ENCODE results near the gene BROX. TPM values are rescaled to one million over a fixed set of nuclear protein-coding genes. Genes with fewer than 3 reads are reported as not detected.
"Not testable (repeated sequence)": the region's sequence is repeated elsewhere in the genome, so short reads cannot be mapped to it uniquely, and the experiment has no call there.

BROX gene
- total and polyA plus RNA-seq, 7 donors = 10.1 to 37.2 (median 29.5) TPM

DNA sequence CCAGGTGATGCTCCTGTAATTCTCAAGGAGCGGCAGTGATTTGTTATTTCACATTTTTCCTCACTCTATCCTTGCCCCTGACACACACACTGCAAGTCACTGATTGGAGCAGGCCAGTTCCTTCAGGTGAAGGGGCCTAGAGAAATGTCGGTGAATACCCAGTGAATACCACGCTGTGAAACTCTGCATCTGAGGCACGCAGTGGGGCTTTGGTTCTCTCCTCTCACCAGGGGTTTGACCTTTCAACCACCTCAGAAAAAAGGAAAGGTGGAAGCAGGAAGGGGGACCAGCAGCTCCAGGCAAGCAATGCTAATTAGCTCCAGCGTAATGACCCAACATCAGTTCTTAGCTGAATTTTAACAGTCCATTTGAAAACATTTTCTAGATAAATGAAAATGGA is 24.1 kb downstream of the BROX start:
- ATAC-seq = no peak
- no peak overlapping the region for H3K27ac ChIP-seq
- no peak for DNase-seq
- no peaks in the 10 kb centered on the region for H3K27me3 ChIP-seq (ENCODE audit: insufficient read depth in 3 of 3, low read length in 2 of 3)
- no peaks in the 10 kb centered on the region for H3K9me3 ChIP-seq
- no peaks in the 10 kb centered on the region for H3K4me1 ChIP-seq
- WGBS, 3 donors = 66 to 81% (median 67%) methylated on average over 5 of the region's 5 CpGs
- peaks cover 0 to 55% of the 10 kb centered on the region in 2 donors for H3K36me3 ChIP-seq (ENCODE audit: insufficient read depth in 1 of 2, low read depth in 1 of 2)
- intact Hi-C loops (cut with DNase I) = loop anchor here in 1 of 2 donors (5.0 kb wide), 1 partner anchor 346 kb away; no protein-coding TSS in a partner anchor
- no peak overlapping the region for H3K4me3 ChIP-seq
- TF ChIP-seq, protein P1, sequence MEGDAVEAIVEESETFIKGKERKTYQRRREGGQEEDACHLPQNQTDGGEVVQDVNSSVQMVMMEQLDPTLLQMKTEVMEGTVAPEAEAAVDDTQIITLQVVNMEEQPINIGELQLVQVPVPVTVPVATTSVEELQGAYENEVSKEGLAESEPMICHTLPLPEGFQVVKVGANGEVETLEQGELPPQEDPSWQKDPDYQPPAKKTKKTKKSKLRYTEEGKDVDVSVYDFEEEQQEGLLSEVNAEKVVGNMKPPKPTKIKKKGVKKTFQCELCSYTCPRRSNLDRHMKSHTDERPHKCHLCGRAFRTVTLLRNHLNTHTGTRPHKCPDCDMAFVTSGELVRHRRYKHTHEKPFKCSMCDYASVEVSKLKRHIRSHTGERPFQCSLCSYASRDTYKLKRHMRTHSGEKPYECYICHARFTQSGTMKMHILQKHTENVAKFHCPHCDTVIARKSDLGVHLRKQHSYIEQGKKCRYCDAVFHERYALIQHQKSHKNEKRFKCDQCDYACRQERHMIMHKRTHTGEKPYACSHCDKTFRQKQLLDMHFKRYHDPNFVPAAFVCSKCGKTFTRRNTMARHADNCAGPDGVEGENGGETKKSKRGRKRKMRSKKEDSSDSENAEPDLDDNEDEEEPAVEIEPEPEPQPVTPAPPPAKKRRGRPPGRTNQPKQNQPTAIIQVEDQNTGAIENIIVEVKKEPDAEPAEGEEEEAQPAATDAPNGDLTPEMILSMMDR (IDR thresholded peaks at IDR 0.05) = no peak

DNA sequence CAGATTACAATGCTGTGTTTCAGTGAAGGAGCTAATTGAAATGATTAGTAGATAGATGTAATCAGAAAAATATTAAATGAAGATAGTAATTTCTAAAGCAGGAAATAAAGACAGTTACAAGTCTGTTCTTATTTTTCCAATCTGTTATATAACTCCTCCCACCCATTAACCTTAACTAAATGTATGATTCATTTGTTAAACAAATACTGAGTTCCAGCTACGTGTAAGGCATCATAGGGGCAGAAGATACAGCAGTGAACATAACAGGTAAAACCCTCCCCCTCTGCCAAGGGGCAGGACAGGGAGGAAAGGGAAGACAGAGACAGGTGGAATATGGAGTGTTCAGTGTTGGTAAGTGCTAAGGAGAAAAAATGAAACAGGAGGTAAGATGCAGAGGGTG is 24.6 kb downstream of the BROX start, which contains the start of gene FAM177B:
Gene FAM177B (plus strand): TSS at position 231 of the 400 bp plus-strand sequence. CDS start 9,344 bp downstream, outside the sequence.
- Histone ChIP-seq H3K4me3 (no peak within 1 kb of the TSS), H3K36me3 (ENCODE audit: insufficient read depth in 1 of 2, low read depth in 1 of 2) (peaks cover 0 to 49% of the 10 kb centered on the region in 2 donors), H3K27me3 (ENCODE audit: insufficient read depth in 3 of 3, low read length in 2 of 3) (no peaks in the 10 kb centered on the region), H3K4me1 (no peaks in the 10 kb centered on the region), H3K9me3 (no peaks in the 10 kb centered on the region), H3K27ac (no peak within 1 kb of the TSS)
- TF ChIP-seq, protein P1 (IDR thresholded peaks at IDR 0.05) = no peak
- 72 to 88% (median 75%) methylated on average over 1 of the region's 1 CpG for WGBS, 3 donors
- no peak for DNase-seq
- ATAC-seq = no peak
- intact Hi-C loops (cut with DNase I) = loop anchor here in 1 of 2 donors (5.0 kb wide), 1 partner anchor 345 kb away; no protein-coding TSS in a partner anchor

DNA sequence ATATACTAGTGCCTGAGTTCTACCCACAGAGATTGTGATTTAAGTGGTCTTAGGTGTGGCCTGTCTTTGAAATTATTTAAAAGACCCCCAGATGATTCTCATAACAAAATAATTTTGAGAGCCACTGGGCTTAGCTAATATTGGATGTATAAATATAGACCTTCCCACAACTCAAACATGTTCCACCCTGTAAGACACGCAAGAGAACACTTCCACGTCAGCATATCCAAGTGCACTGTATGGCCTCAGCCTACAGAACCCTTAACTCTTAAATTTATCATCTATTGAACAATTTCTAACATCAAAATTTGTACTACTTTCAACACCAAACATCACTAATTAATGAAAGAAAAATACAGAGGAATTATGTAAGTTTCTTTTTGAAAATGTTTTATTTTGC is 27.1 kb downstream of the BROX start:
- WGBS, 3 donors = 87 to 94% (median 91%) methylated on average over 2 of the region's 2 CpGs
- no peak overlapping the region for H3K4me3 ChIP-seq
- peaks cover 0 to 25% of the 10 kb centered on the region in 2 donors for H3K36me3 ChIP-seq (ENCODE audit: insufficient read depth in 1 of 2, low read depth in 1 of 2)
- no peaks in the 10 kb centered on the region for H3K27me3 ChIP-seq (ENCODE audit: insufficient read depth in 3 of 3, low read length in 2 of 3)
- no peak for DNase-seq
- H3K27ac ChIP-seq = no peak overlapping the region
- no peak for ATAC-seq
- H3K9me3 ChIP-seq = no peaks in the 10 kb centered on the region
- TF ChIP-seq, protein P1 (IDR thresholded peaks at IDR 0.05) = no peak
- intact Hi-C loops (cut with DNase I) = loop anchor here (2.0 to 5.0 kb wide), 2 partner anchors 341 to 343 kb away; no protein-coding TSS in a partner anchor
- H3K4me1 ChIP-seq = no peaks in the 10 kb centered on the region

DNA sequence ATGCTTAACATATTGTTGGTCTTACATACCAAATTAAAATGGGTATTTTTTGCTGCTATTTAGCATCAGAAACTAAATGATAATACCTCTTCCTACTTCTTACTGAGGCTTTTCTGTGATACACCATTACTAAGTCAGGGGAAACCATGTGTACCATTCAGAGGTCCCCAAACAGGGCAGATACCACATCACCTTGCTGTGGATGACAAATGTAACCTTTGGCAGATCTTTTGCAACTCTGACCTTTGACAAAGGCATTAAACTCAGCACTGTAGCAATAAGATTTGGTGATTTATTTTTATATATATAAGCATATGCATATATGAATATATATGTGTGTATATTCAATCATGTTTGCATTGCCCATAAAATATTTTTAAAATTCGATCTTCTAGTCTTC is 27.6 kb downstream of the BROX start:
- TF ChIP-seq, protein P1 (IDR thresholded peaks at IDR 0.05) = no peak
- H3K27ac ChIP-seq = no peak overlapping the region
- intact Hi-C loops (cut with DNase I) = loop anchor here (2.0 to 5.0 kb wide), 2 partner anchors 341 to 342 kb away; no protein-coding TSS in a partner anchor
- ATAC-seq (no peak), DNase-seq (no peak)
- 80 to 91% (median 84%) methylated on average over 1 of the region's 1 CpG for WGBS, 3 donors
- H3K27me3 ChIP-seq (ENCODE audit: insufficient read depth in 3 of 3, low read length in 2 of 3) = no peaks in the 10 kb centered on the region
- H3K36me3 ChIP-seq (ENCODE audit: insufficient read depth in 1 of 2, low read depth in 1 of 2) = peaks cover 0 to 20% of the 10 kb centered on the region in 2 donors
- no peaks in the 10 kb centered on the region for H3K4me1 ChIP-seq
- no peak overlapping the region for H3K4me3 ChIP-seq
- H3K9me3 ChIP-seq = no peaks in the 10 kb centered on the region

DNA sequence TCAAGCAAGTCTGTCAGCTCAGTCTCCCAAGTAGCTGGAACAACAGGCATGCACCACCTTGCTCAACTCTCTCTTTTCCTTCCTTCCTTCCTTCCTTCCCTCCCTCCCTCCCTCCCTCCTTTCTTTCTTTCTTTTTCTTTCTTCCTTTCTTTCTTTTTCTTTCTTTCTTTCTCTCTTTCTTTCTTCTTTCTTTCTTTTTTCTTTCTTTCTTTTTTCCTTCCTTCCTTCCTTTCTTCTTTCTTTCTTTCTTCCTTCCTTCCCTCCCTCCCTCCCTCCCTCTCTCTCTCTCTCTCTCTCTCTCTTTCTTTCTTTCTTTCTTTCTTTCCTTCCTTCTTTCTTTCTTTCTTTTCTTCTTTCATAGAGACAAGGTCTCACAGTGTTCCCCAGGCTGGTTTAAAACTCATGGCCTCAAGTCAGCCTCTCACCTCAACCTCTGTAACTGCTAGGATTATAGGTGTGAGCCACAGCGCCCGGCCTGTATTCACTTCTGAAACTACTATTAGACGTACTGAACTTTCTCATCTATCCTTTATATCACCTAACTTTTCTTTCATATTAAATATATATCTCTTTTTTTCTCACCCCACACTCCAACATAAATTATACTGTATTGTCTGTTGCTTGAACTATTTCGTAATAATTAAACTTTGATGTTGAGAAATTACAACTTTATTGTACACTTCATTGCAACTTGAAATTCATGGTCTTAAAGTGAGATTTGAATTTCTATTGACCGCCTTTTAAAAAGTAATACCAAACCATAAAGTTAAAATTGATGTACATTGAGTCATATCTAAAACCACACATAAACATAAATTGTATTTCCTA is 29.5 kb downstream of the BROX start:
- DNase-seq; intact Hi-C loops (cut with DNase I); H3K36me3 ChIP-seq (ENCODE audit: insufficient read depth in 1 of 2, low read depth in 1 of 2); ATAC-seq; H3K27me3 ChIP-seq (ENCODE audit: insufficient read depth in 3 of 3, low read length in 2 of 3); H3K9me3 ChIP-seq; H3K4me3 ChIP-seq; H3K4me1 ChIP-seq; H3K27ac ChIP-seq: not testable (repeated sequence)
- WGBS, 3 donors = 91 to 95% (median 94%) methylated on average over 5 of the region's 5 CpGs

Measured in psoas muscle (tissue), 8 donors.